Activated naive CD8-positive, alpha-beta T cell treated with anti-CD3 and anti-CD28 coated beads, Interleukin-2, amount 50 U/mL, for 16 hours (primary cell): ENCODE data around the gene FBXO33.

ENCODE experiments used
- DNase-seq: peaks from one replicate; pipeline ENCODE4 v3.0.0-alpha.2; 2020; ENCODE audit warnings: low read depth, low spot score

FBXO33 gene

GRCh38 chr14:39432179-39432618, at the start of gene FBXO33:
TSS of gene FBXO33 (minus strand) at chr14:39432433. CDS start at chr14:39432162, 271 bp downstream.
- DNase-seq: peak; percentile 91

DNA sequence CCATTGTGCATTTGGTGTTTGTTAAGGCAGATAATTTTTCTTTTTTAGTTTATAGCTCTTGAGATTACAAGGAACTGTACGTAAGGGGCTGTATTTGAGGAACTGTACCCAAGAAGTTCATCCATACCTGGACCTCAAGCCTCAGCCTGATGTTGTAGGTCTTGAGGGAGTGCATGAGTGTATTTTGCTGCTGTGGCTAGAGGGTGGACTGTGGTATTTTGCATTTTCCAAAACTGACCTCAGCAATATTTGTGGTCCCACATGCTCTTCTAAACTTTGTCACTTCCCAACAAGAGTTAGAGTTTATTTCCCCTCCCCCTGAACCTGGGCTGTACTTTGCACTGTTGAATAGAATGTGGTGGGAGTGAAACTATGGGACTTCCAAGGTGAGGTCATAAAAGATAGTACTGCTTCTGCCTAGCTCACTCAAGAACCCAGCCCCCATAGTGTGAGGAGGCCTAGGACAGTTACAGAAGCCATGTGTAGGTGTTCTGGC, 42.2 kb upstream of the FBXO33 start:
- no peak for DNase-seq

DNA sequence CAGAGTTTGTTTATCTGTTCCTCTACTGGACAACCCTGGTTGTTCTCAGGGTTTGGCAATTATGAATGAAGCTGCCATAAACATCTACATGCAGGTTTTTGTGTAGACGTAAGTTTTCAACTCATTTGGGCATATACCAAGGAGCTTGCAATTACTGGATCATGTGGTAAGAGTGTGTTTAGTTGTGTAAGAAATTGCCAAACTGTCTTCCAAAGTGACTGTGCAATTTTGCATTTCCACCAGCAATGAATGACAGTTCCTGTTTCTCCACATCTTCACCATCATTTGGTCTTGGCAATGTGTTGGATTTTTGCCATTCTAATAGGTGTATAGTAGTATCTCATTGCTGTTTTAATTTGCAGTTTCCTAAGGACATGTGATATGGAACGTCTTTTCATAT, 39.8 kb upstream of the FBXO33 start:
- DNase-seq: no peak

GRCh38 chr14:39469094-39469710, 37.0 kb upstream of the FBXO33 start:
- peak; percentile 10 for DNase-seq

DNA sequence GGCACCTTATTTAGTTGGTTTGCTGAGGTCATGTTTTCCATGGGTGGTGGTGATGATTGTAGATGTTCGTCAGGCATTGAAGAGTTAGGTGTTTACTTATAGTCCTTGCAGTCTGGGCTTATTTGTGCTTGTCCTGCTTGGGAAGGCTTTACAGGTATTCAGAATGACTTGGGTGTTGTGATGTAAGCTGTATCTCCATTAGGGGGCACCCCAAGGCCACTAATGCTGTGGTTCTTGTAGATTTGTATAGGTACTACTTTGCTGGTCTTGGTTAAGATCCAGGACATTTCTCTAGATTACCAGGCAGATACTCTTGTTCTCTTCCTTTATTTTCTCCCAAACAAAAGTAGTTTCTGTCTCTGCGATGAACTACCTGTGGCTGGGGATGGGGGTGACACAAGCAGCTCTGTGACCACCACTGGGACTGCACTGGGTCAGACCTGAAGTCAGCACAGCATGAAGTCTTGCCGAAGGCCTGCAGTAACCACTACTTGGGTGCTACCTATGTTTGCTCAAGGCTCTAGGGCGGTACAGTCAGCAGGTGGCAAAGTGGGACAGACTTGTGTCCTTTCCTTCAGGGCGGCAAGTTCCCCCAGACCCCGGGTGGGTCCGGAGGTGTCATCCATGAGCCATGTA, 35.8 kb upstream of the FBXO33 start:
- no peak for DNase-seq

- DNase-seq: no peak
These were observed 27.7 kb upstream of the FBXO33 start for GRCh38 chr14:39459795-39460478.

DNA sequence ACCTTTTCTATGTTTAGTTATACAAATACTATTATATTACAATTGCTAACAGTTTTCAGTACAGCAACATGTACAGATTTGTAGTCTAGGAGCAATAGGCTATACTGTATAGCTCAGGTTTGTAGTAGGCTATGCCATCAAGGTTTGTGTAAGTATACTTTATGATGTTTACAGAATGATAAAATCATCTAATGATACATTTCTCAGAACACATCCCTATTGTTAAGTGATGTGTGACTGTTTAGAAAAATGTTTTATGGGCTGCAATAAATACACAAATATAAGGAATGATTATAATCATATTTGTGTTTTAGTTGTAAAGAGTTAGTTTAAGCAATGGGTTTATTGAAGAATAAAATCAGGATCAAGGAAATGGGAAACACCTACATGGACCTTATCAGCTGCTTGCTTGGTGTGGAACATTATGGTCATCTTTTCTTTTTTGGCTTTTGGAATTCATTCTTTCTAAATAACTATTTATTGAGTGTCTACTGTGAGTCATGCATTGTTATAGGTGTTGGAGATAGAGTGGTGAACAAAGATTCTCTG, 24.5 kb upstream of the FBXO33 start:
- DNase-seq: no peak

DNA sequence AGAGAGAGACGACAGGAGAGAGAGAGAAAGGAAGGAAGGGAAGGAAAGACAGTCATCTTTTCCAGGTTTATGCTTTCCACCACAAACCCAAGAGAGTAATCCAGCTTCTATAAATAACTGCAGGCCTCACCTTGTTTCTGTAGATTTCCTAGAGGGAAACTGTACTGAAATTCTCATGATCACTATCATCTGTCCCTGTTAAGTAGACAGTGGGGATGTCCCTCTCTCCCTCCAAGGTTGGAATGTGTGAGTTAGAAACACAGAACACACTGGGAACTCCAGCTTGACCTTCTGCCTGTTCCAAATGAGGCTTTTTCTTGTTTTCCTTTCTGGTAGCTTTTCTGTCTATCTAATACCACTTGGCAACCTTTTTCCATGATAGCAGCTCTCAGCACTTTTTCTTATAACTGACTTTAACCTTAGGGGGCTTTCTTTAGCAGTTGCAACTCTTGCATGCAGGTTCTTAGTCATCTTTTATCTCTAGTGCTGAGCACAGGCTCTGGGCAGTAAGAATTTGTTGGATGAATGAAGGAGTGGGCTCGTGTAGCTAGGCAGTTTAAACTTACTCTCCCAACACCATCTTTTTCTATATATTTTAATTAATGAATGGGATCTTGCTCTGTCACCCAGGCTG, 22.8 kb upstream of the FBXO33 start:
- no peak for DNase-seq

GRCh38 chr14:39452680-39453079, 20.4 kb upstream of the FBXO33 start:
- DNase-seq: no peak

DNA sequence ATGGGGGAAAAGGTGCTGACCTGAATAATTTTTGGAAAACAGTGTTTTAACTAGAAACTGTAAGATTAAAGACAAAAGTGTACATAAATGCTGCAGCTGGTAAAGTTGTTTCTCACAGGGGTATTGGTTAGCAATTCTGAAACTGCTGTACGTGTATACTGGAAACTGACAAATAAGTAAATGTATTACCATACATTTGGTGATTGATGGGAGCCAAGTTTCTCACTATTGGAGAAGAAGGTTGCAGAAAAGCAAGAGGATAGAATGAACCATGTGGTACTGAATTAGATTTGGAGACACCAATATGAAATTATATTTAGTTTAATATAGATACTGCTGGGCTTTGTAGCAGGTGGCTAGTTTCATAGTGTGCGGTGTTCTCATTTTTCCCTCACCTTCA, 19.6 kb upstream of the FBXO33 start:
- DNase-seq: no peak

GRCh38 chr14:39447175-39447661, 15.0 kb upstream of the FBXO33 start:
- no peak for DNase-seq

GRCh38 chr14:39446131-39446744, 14.0 kb upstream of the FBXO33 start:
- no peak for DNase-seq

DNA sequence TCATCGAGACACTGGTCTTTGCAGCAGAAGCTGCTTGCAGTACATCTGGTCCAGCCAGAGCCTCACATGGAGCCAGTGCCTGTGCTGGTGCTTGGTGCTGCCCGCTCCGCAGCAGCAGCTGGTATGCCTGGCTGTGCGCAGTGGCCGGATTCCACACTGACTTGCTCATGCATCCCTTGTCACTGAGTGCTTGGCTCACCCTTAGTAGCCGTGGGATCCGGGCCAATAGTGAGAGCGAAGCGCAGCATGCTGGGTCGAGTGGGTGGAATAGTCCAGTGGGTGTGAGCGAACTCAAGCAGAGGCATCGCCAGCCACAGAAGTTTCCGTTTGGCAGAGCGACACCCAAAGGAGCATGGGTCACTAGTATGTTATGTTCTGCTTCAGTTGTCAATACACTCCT, 10.1 kb upstream of the FBXO33 start:
- DNase-seq: no peak

GRCh38 chr14:39441805-39442204, 9.6 kb upstream of the FBXO33 start:
- DNase-seq: no peak

DNA sequence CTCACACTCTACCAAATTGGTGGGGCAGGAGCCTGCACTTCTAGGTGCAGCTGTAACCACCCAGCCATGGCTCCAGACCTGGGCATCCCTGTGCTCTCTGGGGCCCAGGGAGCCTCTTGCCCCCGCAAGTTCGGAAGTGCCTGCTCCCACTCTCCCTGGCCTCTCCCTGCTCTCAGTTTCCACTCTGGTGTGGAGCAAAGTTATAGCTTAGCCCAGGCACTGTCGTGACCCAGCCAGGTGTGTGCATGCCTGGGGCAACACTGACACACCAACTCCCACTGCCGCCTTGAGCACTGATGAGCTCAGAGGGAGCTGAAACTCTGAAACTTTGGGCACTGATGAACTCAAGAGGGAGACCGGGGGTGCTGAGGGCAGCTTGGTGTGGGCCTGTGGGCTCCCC, 8.7 kb upstream of the FBXO33 start:
- DNase-seq: no peak

GRCh38 chr14:39435241-39435640, 3.0 kb upstream of the FBXO33 start:
- no peak for DNase-seq

DNA sequence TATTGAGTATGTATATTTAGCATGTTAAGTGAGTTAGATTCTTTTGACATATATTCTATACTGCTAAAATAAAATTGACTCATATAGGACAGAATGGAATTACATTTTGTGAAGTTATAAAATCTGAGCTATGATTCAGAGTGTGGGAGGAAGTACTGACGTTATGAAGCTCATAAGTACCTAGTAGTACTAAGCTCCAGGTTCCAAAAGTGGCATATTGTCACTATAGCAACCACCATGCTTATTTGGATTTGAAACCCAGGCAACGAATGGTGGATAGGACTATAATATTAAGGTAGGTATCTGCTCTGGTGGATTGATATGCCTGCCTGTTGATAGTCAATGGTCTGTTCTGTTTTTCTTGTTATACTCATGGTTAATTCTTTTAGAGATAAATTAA, 2.2 kb upstream of the FBXO33 start:
- no peak for DNase-seq

GRCh38 chr14:39433452-39433813, 1.2 kb upstream of the FBXO33 start:
- no peak for DNase-seq

GRCh38 chr14:39432619-39433451, 602 bp upstream of the FBXO33 start:
- peak; percentile 28 for DNase-seq

- no peak for DNase-seq
These were observed 636 bp downstream of the FBXO33 start for GRCh38 chr14:39431416-39432178.
